ENCODE data around the gene ATXN7.

The ATXN7 gene

GRCh38 chr3:63896332-63897030 is 32.8 kb downstream of the ATXN7 start:
- H3K36me3 ChIP-seq (ENCODE audit: control insufficient read depth, insufficient read depth, low read length), result peaks cover 4% of the 10 kb centered on the region
- H3K4me3 ChIP-seq (replicated peaks; ENCODE audit: low read depth, low read length), result no peak overlapping the region
- H3K27me3 ChIP-seq (replicated peaks; ENCODE audit: control insufficient read depth, insufficient read depth, low read length), result no peaks in the 10 kb centered on the region
- DNase-seq (ENCODE audit: extremely low read depth, insufficient read length), result peak; percentile 24
- no peak for TF ChIP-seq CTCF (IDR thresholded peaks at IDR 0.05; ENCODE audit: insufficient read depth, low read length, poor library complexity, severe bottlenecking)

- TF ChIP-seq CTCF (IDR thresholded peaks at IDR 0.05; ENCODE audit: insufficient read depth, low read length, poor library complexity, severe bottlenecking), result no peak
- Histone ChIP-seq H3K4me3 (replicated peaks; ENCODE audit: low read depth, low read length) (no peak overlapping the region), H3K27me3 (replicated peaks; ENCODE audit: control insufficient read depth, insufficient read depth, low read length) (no peaks in the 10 kb centered on the region), H3K36me3 (ENCODE audit: control insufficient read depth, insufficient read depth, low read length) (peaks cover 4% of the 10 kb centered on the region)
- DNase-seq (ENCODE audit: extremely low read depth, insufficient read length), result no peak
These were observed 36.3 kb downstream of the ATXN7 start for GRCh38 chr3:63900010-63900409.

GRCh38 chr3:63900459-63900858 is 36.8 kb downstream of the ATXN7 start:
- peaks cover 4% of the 10 kb centered on the region for H3K36me3 ChIP-seq (ENCODE audit: control insufficient read depth, insufficient read depth, low read length)
- no peak for DNase-seq (ENCODE audit: extremely low read depth, insufficient read length)
- TF ChIP-seq CTCF (IDR thresholded peaks at IDR 0.05; ENCODE audit: insufficient read depth, low read length, poor library complexity, severe bottlenecking), result no peak

GRCh38 chr3:63905731-63906620 is 42.3 kb downstream of the ATXN7 start:
- TF ChIP-seq CTCF (IDR thresholded peaks at IDR 0.05; ENCODE audit: insufficient read depth, low read length, poor library complexity, severe bottlenecking), result no peak
- H3K27me3 ChIP-seq (replicated peaks; ENCODE audit: control insufficient read depth, insufficient read depth, low read length), result no peaks in the 10 kb centered on the region
- no peak overlapping the region for H3K4me3 ChIP-seq (replicated peaks; ENCODE audit: low read depth, low read length)
- DNase-seq (ENCODE audit: extremely low read depth, insufficient read length), result no peak
- no peaks in the 10 kb centered on the region; the same call in 1 of the 2 replicates for H3K36me3 ChIP-seq (ENCODE audit: control insufficient read depth, insufficient read depth, low read length)

More at GRCh38 chr3:63900459-63900858, 36.8 kb downstream of the ATXN7 start:
- H3K4me3 ChIP-seq (replicated peaks; ENCODE audit: low read depth, low read length), result no peak overlapping the region
- H3K27me3 ChIP-seq (replicated peaks; ENCODE audit: control insufficient read depth, insufficient read depth, low read length), result no peaks in the 10 kb centered on the region

GRCh38 chr3:63908081-63908736 is 44.5 kb downstream of the ATXN7 start:
- Histone ChIP-seq H3K36me3 (ENCODE audit: control insufficient read depth, insufficient read depth, low read length) (no peaks in the 10 kb centered on the region; the same call in 1 of the 2 replicates), H3K4me3 (replicated peaks; ENCODE audit: low read depth, low read length) (no peak overlapping the region), H3K27me3 (replicated peaks; ENCODE audit: control insufficient read depth, insufficient read depth, low read length) (no peaks in the 10 kb centered on the region)
- TF ChIP-seq CTCF (IDR thresholded peaks at IDR 0.05; ENCODE audit: insufficient read depth, low read length, poor library complexity, severe bottlenecking), result no peak
- no peak for DNase-seq (ENCODE audit: extremely low read depth, insufficient read length)

All from GM06990 (cell line).